GM21515 (cell line): ENCODE results near the gene SNPH.

ENCODE experiments used
- ATAC-seq: cut with Tn5 transposase; IDR thresholded peaks from one replicate; pipeline ENCODE4 v1.9.1; 2021; ENCODE audit not compliant: unreplicated experiment

The SNPH gene

DNA sequence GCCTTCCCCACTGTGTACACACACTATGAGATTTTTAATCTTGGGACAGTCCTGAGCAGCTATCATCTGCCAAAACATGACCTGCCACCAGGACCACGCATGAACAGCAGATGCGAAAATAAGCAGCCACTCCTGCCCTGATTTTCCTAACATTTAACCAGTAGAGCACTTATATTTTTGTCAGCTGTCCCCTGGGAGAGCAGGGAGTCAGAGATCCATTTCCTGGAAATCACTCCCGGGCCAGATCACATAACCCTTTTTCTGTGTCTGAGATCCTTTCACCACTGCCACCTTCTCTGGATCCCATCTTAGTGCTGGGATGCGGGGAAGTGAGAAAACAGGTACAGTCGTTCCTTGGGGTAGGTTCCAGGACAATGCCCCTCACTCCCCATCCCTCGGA, 57.2 kb downstream of the SNPH start:
- no peak for ATAC-seq

DNA sequence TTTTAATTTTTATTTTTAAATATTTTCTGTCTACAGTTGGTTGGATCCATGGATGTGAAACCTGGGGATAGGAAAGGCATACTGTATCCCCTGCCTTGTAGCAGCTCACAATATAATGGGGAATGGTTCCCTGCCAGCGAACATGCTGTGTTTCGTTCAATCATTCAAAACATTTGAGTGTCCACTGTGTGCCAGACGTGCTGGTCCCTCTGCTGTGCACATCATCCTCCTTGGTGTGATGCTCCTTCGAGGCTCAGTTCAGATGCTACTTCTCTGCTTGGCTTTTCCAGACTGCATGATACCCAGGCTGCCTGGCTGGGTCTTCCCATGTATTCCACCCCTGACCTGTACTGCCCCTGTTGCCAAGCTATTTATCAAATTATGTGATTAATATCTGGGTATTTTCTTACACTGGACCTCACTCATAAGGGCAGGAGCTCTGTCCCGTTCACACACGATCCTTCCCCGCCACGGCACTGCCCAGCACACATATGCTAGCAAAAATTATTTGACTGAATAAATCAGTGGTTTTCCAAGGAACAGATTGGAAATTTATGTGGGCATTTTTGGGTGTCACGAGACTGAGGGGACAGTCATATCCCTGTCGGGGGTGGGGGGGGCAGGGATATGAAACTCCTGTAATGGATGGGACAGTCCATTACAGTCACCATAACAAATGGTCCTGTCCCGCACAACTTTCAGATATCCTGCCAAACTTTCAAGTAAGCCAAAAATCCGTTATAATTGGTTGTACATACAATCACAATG, 57.9 kb downstream of the SNPH start:
- ATAC-seq, result no peak

DNA sequence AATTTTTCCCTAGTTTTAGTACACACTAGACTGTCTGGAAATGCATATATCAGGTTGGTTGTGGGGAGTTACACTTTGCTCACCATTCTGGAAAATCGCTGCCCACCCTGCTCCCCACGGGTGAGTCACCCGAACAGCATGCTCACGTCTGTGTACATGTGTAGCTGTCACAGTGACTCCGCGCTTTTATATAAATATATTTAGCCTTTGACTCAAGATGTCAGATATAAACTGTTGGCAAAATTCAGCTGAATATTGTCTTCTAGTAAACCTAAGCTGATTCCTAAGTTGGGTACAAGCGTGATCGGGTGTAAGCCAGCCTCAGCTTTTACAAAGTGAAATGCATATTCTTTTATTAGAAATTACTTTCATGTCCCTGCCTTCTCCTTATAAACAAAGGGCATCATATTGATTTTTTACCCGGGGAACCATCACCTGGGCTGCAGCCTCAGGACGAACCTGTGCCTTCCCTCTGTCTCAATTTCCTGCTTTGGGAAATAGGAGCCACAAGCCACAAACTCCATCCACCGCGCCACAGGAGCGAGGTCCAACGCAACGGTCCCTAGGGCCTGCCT, 58.6 kb downstream of the SNPH start:
- ATAC-seq, result no peak

DNA sequence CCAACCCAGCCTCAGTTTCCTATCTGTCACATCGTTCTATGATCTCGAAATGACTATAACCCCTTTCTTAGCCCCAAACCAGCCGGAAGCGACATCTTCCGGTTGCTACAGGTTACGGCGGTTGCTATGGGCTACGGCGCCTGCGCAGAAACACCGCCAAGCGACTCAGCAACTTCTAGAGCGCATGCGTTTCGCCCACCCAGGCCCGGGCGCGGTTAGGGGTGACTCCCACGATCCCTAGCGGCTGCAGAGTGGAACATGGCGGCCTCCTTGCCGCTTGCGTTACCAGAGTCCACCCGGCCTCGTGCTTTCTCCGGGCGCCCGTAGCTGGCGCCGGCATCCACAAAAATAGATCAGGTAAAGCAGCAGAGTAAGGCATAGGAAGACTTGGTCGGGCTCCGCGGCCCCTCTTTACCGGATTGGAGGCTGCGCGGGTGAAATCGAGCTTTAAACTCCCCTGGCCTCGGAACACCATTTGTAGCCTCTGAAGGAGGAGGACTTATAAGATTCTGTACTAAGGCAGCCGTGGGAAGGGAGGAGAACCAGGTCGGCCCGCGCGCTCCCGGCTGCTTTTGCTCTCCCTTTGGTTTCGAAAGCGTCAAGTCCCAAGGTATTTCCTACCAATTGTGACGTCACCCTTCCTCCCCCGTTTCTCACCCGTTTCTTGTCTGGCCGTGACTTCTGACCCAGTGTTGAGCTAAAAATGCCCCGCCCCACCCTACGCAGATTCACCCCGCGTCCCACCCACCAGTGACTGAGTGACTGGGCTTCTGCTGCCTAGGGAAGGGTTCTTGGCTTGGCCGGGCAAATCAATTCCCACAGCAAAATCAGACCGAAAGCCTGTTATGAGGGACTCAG, 59.3 kb downstream of the SNPH start:
- peak; percentile 79 for ATAC-seq

DNA sequence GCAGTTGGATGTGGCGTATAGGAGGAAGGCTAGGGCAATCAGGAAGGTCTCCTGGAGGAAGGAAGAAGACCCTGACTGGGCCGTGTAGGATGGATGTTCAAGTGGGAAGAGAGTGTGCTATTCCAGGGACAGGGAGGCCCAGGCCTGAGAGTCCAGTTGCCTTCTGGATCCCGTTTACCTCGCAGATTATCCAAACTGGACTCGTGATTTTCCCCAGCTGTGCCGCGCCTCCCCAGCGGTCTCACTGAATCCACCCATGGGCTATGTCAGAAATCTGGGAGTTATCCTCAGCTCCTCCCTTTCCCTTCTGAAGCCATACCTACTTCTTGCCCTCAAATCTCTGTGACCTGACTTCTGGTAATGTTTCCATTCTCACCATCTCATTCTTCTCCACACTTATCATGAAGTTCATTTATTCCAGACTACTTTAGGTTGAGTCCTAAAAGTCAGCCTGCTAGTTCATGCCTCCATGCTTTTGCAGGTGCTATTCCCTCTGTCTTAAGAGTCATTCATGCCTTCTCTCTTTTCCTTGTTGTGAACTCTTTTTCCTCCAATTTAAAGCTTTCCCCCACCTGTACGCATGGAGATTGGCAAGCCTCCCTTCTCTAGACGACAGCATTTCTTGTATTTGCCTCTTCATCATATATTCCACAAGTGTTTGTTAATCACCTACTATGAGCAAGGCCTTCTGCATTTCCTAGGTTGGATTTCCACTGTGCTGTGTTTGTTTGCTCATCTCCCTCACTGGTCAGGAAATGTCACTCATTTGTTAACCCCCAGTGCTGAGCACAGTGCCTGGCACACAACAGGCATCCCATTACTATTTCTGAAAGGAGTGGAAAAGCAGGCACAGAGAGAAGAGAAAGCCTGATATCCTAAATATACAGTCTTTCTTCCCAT, 60.2 kb downstream of the SNPH start:
- ATAC-seq, result no peak

DNA sequence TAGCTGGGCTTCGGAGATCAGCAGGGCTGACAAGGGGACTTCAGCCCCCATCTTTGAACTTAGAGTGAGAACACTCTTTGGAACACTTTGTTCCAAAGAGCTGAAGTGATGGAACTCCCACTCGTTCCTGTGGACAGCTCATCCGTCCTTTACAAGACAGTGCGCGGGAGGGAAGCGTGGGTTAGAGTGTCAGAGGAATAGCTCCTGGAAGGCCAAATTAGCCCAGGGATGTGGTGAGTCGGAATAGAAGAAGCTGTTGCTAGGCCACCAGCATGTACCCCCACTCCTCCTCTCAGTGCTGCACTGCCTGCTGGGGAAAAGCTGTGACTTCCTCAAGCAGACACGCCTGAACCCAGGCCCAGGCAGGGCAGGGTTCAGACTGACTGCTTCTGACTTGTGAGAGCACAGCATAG, 61.2 kb downstream of the SNPH start:
- no peak for ATAC-seq

DNA sequence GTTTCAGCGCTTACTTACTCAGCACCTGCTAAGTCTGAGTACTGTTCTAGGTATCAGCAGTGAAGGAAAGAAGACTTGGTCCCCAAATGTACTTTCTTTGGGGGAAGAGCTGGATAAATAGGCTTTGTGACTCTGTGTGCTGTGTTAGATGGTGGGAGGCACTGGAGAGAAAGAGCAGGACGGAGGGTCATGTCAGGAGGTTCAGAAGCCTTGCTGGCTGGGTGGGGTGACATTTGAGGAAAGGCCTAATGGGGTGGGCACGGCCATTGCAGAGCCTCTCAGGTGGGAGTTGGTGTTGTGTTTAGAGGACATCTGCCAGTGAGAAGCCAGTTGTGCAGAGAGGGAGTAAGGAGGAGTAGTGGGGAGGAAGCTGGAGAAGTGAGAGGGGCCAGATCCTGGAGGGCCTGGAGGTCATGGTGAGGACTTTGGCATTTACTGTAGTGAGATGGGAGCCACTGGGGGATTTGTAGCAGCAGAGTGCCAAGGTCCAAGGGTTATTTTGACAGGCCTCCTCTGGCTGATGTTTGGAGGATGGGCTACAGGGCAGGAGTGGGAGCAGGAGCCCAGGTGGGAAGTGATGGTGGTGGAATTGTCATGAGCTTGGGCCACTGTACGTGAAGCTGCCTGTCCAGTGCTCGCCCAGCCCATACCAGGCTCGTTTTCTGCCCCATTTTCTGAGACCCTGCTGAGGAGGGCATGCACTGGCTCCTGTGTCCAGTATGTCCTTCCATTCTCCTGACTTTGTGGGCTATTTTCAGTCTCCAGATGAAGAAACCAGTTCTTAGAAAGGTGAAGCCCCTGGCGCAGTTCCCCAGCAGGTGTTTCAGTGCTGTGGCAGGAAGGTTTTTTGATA, 62.0 kb downstream of the SNPH start:
- no peak for ATAC-seq

DNA sequence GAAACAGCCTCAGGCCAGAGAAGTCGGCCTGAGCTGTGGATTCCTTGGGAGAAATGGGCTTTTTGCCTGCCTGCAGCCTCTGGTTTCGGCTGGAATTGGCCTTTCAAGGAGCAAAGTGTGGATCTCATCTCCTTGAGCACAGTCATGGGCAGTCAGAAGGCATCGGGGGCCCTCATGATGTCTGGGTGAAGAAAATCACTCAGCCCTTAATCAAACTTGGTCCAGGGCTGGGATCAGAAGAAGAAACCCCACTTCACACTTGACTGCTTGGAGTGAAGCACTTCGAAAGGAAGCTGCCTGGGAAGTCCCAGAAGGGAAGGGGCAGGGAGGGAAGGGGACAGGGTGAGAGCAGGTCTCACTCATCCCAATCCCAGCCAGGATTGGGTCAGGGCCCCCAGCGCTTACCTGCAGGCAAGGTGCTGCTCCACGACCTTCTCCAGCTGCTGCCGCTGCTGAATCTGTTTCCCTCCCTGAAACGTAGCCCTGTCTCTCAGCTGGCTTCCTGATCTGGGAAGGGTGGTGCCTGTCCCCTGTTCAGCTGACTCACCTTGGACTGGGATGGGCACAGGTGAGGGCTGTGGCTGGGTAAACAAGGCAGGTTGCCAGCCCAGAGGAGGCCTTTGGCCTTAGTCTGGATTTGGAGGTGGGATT, 62.7 kb downstream of the SNPH start, which contains the start of gene SDCBP2:
SDCBP2 (minus strand) TSS at position 460 of the 651 bp plus-strand sequence. CDS start 8,723 bp downstream, outside the sequence.
- ATAC-seq, result no peak

DNA sequence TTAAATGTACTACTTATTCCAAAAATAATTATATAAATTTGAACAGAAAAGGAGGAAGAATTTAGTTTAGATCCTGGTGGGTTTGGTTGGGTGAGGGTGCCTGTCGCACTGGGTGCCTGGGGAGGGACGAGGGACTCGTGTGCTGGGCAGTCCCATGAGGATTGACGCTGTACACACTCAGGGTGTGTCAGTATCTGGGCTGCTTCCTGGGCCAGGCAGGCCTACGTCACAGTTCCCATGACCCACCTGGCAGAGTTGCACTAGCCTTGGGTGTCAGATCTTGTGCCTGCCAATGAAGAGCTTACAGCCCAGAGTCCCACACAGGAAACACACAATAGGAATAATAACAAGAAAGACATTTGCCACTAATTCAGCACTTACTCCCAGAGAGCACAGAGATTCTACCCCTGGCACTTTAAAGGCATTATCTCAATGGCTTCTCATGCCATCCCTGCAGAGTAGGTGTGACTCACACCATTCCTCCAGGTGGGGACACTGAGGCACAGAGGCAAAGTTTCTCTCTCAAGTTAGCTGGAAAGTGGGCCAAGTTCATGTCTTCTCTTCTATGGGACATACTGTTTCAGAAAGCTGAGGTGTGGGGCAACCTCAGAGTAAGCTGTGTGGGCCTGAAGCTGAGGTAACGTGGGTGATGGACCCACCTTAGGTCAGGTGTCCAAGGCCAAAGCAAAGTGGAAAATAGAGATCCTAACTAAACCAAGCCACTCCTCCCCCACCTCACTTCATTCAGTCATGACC, 64.2 kb downstream of the SNPH start:
- no peak for ATAC-seq

DNA sequence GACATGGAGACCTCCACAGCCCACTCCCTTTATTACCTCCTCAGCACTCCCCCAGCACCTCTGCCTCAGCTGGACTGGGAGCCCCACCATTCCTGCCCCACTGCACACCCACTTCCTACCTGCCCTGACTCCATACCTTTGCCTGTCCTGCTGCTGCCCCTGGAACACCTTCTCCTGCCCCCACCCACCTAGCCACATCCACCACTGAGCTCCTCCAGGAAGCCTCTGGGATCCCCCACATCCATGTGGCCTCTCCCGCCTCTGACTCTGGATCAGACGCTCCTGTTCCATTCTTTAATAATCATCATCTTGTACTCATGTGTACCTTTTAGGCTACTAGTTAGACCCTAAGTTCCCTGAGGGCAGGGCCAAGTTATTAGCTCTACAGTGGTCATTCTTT, 65.0 kb downstream of the SNPH start:
- no peak for ATAC-seq

DNA sequence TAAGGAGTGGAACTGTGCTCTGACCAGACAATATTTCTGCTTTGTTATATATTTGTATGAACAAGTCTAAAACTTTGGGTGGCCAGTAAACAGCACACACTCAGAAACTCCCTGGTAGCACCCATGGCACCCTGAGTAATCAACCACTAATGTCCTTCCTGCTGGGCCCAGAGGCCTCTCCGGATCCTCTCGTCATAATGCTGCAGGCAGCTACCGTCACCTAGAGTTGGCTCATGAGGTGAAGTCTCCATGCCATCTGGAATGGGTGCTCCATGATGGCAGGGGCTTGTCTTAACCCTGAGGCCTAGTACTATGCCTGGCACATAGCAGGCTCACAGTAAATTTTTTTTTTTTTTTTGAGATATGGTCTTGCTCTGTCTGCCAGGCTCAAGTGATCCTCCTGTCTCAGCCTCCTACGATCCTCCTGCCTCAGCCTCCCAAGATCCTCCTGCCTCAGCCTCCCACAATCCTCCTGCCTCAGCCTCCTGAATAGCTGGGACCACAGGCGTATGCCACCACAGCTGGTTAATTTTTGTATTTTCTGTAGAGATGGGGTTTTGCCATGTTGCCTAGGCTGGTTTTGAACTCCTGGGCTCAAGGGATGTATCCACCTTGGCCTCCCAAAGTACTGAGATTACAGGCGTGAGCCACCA, 65.8 kb downstream of the SNPH start:
- ATAC-seq, result no peak

DNA sequence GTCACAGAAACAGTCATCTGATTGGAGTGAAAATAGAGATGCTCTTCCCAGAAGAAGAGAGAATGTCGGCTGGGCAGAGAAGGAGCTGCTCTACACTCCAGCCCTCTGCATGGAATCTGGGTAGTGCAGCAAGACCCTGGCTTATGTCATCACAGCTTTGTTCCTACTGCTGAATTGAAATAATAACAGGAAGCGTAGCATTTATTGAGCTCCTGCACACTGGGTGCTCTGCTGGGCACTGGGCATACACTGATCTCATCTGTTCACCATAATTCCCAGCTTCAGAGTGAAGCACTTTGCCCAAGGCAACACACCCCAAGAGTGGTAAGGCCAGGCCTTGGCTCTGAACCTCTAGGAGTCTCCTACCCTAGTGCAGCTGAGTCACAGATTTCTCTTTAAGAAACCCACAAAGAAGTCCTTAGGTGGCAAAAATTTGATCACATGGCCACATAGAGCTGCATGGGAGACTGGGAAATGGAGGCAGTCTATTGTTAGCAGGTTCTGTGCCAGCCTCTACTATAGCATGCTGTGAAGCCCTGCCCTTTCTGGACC, 66.7 kb downstream of the SNPH start:
- ATAC-seq, result no peak

DNA sequence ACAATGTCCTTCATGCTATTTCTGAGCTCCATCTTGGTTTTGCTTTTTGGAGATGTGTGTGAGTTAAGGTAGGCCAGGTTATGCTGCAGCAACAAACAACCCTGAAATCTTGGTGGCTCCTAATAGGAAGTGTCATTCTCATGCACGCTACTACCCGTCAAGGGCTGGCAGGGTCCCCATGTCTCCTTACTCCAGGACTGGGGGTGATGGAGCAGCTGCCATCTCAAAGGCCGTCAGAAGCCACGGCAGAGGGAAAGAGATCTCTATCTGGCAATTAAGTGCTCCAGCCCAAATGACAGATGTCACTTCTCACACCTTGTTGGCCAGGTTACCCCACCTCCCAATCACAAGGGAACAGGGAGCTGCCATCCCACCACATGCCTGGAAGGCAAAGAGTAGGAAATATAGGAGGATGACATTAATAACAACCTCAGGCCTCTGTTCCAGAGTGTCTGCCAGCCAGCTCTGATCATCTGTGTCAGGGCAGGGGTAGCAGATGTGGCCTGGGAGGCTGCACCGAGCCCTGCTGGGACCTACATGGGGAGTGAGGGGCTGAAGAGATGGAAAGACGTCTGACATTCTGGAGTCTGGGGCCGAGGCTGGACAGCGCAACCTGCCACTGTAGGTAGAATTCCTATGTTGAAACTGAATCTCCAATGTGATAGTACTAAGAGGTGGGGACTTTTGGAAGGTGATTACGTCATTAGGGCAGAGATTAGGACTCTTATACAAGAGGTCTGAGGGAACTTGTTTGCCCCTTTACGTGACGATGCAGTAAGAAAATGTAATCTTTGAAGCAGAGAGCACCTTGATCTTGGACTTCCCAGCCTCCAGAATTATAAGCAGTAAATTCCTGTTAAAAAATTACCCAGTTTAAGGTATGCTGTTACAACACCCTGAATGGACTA, 67.6 kb downstream of the SNPH start:
- no peak for ATAC-seq

DNA sequence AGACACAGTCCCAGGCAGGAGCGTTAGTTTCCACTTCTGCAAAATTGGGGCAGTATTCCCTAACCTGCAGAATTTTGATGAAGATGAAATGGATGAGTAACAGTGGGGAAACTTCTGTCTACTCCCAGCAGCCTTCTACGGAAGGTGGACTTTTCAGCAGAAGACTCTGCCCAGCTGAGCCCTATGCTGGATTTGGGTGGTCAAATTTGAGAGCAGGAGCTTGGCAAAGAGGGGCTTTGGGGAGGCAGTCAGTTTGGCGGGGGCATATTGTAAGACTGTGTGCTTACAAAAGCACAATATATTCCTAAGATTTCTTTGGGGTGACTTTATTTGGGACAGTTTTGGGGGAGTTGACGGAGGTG, 68.3 kb downstream of the SNPH start:
- no peak for ATAC-seq

DNA sequence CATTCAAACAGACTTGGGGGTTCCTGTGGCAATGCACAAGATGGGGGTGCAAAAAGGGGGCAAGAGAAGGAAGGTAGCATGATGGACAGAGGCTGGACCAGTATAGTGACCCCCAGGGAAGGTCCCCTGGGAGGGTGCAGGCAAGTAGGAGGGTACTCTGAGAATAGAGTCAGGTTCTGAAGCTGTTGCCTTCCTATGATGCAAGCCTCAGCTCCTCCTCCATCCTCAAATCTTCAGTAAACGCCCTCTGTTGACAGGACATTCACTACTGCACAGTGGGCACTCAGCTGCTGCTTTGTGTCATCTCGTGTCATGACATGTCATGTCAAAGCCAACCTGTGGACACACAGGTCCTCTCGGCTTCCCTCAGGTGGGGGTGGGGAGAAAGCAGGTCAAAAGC, 68.7 kb downstream of the SNPH start:
- no peak for ATAC-seq

DNA sequence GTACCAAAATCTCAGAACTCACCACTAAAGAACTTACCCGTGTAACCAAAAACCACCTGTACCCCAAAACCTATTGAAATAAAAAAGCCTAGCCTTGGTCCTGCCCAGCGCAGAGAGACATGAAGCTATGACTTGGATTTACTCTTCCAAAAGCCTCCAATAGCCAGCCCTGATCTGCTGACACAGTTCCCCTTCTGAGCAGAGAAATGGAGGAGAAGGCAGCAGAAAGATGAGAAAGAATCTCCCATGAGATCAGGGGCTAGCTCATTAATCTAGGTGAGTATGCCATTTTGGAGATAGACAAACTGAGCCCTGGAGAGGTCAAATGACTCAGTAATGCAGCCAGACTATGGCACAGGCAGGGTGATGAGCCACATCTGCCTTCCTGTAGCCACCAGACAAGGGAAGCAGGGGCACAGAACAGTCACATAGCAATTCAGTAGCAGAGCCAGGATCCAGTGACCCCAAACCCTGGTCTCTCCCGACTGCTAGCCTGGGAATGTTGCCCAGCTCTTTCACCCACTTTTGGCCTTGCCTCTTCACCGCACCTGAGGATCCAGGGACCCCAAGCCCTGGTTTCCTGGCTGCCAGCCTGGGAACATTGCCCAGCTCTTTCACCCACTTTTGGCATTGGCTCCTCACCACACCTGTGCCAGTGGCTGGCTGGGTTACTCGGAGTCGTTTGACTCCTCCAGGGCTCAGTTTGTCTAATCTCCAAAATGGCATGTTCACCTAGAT, 70.0 kb downstream of the SNPH start:
- ATAC-seq, result no peak
